T-helper 22 cell (primary cell): Measurements from ENCODE around the gene ATL2.
A peak's percentile ranks its signal among the peaks of the same experiment; 100 is the strongest.
"Not testable (repeated sequence)": the region's sequence is repeated elsewhere in the genome, so short reads cannot be mapped to it uniquely, and the experiment has no call there.

Source experiments
- DNase-seq: peaks from one replicate; pipeline ENCODE4 v3.0.0-alpha.2; 2020; ENCODE audit warnings: low read depth

Gene ATL2

DNA sequence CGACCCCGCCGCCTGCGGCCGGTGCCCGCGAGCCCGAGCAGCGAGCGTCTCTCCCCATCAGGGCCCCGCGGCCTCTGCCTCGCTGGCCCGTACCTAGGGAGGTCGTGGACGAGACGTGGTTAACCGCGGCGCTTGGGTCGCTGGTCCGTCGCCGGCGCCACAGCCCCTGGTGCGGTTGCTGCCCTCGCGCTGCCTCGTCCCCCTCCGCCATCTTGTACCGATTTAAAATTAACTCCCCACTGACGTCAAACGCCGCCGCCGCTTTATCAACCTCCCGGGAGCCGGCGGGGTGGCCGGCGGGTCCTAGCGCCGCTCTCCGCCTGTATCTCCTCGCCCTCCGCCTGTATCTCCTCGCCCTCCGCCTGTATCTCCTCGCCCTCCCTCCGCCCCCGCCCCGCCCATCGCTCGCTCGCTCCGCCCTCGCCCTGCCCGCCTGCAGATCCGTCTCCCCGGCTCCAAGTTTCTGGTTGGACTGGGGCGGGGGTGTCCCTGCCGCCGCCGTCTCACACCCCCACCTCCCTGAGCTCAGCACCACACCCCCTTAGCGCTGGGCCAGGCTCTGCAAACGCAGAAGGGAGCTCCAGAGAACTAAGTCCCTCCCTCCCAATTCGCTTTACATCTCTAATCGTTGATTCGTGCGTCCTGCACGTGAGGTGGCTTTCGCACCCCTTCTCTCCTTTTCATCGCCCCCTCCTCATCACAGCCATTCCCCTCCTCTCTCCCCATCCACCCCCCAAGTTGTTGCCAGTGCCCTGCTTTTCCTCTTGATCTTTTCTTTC lies at the start of gene ATL2:
Gene ATL2, minus strand, starts transcription at position 224 of the 779 bp plus-strand sequence. Its CDS starts 13 bp downstream, at position 211.
- peak; percentile 91 for DNase-seq

DNA sequence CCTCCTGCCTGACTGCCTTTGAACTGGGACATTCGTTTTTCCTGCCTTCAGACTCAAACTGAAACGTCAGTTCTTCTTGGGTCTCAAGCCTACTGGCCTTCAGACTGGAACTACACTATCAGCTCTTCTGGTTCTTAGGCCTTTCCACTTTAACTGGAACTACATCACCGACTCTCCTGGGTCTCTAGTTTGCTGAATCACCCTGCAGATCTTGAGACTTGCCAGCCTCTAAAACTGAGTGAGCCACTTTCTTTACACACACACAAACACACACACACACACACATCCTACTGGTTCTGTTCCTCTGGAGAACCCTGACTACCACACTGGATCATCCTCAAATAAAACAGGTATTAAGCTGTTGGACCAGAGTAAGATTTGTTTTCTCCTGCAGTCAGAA lies 46.7 kb upstream of the ATL2 start:
- no peak for DNase-seq

DNA sequence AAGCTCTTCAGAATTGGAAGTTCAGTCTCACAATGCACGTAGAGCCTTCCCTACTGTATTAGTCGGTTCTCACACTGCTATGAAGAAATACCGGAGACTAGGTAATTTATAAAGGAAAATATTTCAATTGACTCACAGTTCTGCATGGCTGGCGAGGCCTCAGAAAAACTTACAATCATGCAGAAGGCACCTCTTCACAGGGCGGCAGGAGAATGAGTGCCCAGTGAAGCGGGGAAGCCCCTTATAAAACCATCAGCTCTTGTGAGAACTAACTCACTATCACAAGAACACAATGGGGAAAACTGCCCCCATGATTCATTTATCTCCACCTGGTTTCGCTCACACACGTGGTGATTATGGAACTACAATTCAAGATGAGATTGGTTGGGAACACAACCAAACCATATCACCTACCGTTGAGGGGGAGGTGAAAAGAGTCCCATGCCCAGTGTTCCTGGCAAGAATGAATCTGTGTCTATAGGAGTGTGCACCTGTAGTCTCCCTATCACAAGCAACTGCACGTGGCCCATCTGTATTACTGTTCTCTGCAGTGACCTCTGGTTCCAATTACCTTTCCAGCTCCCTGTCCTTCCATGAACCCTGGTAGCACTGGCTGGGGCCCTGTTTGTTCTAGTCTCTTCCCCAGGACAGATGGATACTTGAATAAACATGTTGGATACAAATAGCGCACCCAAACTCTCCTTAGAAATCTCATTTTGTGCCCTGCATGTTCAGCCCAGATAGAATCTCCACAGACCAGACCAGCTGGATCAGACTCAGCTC lies 44.4 kb upstream of the ATL2 start:
- DNase-seq: no peak

DNA sequence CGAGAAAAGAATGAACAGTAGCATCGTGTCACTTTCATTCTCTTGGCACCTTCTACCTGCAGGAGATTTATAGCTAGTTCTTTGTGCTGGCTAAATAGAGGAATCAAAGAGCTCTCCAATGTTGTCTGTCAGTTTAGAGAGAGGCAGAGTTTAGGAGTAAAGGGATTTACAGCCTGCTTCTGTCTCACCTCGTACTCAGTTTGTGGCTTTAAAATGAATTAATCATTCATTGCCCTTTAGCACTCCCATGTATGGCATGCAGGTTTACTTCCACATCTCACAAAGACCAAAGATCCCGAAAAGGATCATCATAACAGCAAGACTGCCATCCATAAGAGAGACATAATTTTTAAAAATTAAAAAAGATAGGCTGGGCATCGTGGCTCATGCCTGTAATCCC lies 42.4 kb upstream of the ATL2 start:
- no peak for DNase-seq

DNA sequence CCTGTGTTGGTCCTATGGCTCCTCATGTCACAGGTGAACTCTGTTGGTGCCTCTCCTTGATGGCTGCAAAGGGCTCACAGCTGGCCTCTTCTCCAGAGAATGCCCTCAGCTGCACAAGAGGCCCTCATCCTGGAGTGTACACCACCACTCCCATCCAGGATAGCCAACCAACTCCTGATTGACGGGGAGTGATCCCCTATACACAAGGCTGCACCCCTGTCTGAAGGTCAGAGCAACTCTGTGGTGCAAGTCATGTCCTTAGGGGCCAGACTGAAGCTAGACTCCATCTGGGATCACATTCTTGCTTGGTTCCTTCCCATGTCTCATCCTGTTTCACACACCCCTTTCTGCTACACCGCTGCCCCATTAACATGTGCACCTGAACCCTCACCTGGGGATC lies 41.7 kb upstream of the ATL2 start:
- no peak for DNase-seq

DNA sequence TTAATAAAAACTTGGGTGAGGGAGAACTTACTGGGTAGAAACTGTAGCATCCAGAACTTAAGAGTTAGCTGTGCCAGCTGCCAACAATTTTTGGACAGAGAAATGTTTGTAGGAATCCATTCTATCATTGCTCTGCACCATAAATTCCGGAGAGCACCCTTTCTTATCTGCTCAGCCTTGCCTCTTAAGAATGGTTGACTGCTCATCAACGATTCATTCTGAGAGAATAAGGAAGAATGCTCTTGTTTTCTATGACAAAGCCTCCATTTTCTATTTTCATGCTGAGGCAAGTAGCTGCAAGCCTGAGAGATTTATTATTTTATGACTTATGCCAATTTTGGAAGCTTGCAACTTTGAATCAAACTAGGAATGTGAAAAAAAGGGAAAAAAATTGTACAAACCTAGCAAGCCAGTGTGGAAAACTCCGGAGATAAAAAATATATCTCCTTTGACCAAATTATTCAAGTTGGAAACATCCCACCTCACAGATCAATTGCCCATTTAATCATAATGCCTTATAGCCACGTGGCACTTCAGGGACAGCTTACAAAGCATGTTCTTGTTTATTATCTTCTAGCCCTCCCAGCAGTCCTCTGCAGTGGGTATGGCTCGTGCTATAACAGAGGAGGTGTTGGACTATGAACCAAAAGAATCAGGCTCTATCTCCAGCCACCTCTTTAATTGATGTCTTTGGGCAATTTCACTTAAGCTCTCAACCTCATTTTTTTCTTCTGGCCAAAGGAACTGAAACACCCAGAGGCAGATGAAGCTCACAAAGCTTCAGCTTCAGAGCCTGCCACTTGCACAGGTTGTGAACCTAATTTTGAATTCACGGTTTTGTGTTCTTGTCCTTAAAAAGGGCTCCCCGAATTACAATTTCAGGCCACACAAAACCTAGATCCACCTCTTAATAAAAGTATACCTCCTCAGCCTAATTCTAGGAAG lies 40.9 kb upstream of the ATL2 start:
- DNase-seq: no peak

DNA sequence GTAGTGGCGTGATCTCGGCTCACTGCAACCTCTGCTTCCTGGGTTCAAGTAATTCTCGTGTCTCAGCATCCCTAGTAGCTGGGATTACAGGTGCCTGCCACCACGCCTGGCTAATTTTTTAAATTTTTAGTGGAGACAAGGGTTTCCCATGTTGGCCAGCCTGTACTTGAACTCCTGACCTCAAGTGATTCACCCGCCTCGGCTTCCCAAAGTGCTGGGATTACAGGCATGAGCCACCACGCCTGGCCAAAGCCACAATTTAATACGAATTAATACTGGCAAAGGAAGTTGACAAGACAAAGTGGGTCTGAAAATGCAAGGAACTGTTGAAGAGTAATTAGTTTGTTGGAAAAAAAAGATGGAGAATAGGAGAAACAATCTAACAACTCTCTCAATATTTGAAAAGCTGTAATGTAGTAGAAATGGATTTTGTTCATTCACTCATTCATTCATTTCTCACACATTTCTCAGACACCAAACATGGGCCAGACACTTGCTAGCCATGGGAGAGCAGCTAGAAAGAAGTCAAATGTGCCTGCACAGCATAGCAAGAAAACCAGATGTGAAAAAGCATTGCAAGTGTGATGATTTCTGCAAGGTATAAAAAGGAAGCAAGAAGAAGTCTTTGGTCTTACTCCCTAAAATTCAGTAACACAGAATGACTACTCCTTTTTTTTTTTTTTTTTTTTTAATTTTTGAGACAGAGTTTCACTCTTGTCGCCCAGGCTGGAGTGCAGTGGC lies 39.4 kb upstream of the ATL2 start:
- DNase-seq: no peak

DNA sequence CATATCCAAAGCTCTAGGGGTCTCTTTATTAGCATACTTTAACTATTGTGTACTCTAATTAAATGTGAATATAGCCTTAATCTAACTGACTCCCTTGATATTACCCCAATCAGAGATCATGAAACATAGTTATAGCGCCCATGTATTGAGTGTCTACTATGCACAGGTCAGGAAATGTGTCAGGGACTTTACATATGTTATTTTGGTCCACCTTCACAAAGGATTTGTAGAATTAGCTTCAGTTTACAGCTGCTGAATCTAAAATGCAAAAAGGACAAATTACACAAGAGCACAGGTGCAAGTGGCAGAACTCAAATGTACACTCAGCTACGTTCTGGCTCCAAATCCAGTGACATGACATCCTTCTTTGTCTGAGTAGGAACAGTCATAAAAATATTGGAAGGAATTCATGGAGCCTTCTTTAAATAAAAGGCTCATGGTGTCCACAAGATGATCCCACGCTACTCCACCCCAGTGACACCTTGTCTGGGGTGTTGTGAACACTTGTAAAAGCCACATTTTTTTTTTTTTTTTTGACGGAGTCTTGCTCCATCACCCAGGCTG lies 38.7 kb upstream of the ATL2 start:
- DNase-seq: no peak

DNA sequence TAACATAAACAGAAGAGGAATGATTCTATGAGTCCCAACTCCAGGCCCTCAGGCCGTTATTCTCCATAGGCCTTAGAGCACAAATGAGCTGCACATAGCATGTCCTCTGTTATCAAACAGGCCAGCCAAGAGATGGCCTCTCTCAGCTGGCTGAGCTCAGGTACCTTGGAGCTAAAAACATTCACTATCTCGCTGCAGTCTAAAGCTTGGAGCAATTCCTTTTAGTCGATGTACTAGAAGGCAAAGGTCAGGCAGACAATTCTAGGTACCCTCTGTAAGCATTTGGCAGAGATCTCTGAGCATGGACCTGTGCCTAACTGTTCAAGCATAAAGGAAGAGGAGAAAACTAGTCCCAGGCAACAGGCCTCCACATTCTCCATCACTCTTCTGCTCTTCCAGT lies 38.0 kb upstream of the ATL2 start:
- DNase-seq: no peak

DNA sequence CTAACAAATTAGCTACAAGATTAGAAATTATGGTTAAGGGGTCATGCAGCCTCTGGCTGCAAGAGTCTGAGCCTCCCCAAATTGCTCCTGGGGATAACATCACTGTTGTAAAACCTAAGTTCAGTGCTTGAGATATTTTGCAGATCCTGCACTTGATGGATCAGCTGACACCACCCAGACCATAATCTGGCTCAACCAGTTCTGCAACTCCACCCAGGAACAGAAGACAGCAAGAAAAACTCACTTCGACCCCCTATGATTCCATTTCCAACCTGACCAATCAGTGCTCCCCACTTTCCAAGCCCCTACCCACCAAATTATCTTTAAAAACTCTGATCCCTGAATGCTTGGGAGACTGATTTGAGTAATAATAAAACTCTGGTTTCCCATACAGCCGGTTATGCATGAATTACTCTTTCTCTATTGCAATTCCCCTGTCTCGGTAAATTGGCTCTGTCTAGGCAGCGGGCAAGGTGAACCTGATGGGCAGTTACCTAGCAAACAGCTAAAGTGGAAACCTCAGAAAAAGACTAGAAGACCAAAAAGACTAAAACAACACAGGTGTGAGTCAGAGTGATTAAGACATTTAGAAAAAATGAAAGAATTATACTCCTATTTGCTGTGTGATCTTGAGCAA lies 35.3 kb upstream of the ATL2 start:
- DNase-seq: not testable (repeated sequence)

DNA sequence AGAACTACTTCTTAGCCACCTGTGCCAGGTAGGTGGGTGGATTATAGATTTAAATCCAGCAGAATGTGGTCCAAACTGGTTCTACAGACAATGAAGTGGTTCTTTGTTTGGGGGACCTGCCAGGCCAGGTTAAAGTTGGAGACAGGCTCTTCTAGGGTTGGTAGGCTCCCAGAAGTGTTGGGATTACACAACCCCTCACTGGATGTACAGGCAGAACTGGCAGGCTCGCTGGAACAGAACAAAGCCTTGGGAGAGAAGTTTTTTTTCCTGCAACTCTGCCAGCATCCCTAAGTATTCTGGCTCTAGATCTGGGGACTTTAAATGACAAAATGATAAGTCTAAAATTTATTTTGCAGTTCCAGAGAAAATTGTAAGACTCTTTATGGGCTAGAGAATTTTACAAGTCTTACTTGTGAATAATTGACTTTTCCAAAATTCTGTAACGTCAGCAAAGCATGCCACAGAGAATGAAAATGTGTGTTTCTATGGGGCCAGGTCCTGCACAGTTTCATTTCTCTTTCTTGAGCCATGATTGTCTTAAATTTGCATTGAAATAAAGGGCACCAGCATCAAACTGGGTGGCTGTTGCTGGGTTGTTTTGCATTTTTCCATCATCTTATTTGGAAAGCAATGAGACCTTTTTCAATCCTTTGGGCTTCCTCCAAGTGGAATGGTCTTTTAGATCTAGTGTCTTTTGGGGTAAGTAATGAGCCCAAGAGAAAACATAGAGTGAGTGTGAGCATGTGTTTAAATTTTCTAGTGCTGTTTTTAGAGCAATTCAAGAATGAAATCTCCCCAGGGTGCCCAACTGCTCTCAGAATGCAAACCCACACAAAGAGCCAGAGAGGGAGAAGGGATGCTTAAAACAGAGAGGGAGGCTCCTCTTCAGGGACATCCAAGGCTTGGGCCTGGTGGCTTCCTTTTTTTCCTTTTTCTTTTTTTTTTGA lies 32.4 kb upstream of the ATL2 start:
- DNase-seq: no peak

DNA sequence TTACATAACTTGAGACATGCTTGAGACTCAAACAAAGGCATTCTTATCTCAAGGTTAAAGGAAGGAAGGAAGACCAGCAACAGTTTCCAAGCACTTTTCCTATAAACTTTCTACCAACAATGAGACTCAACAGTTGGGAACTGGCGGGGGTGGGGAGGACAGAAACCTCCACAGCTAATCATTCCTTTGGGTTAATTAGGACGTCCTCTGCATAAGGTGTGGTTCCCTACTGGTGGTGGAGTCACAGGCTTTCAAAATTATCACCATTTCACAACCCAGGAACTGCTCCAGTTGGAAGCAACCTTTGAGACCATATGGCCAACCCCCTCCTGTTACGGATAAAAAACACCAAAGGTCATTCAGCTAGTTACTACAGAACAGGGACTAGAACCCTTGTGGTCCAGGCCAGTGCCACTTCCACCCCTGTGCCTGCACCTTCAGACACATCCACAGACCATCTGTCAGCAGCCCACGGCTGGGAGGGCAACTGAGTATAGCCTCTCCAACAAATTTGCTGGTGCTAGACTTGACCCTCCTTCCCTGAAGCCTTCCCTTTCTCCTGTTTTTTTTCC lies 30.1 kb upstream of the ATL2 start:
- DNase-seq: no peak

DNA sequence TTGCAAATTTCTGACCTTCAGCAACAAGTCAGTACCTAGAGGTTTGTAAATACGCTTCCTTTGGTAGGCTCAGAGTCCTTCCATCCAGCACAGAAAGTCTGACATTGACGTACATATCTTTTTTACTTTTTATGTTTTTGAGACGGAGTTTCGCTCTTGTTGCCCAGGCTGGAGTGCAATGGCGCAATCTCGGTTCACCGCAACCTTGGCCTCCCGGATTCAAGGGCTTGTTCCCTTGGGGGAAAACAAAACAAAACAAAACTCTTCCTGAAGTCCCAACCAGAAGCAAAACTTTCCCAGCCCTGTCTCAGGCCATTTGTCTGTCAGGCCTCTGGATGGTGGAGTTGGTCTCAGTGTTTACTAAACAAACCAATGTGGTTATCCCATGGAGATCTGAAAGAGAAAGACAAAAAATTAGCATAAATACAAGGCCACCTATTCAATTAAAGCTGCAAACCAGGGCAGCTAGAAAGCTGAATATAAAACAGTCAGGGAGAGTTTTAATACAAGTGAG lies 29.6 kb upstream of the ATL2 start:
- DNase-seq: no peak

DNA sequence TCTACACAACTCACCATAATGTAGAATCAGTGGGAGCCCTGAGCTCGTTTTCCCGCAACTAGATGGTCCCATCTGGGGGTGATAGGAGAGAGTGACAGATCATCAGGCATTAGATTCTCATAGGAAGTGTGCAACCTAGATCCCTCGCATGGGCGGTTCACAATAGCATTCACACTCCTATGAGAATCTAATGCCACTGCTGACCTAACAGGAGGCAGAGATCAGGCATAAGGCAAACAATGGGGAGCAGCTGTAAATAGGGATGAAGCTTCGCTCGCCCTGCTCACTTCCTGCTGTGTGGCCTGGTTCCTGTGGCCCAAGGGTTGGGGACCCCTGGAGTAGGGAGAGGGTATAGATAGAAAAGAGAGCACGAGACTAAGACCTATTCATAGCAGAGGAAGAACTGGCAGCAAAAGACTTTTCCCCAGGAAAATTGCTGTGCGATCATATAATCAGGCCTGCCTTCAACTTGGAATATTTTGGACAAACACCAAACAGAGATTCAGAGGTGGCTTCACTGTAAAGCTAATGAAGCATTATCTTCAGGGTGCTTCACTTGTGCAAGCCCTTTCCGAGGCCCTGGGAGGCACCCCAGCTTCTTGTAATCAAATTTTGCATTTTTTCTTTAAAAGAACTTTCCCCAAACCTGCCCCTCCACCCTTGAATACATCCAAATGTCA lies 29.0 kb upstream of the ATL2 start:
- no peak for DNase-seq

DNA sequence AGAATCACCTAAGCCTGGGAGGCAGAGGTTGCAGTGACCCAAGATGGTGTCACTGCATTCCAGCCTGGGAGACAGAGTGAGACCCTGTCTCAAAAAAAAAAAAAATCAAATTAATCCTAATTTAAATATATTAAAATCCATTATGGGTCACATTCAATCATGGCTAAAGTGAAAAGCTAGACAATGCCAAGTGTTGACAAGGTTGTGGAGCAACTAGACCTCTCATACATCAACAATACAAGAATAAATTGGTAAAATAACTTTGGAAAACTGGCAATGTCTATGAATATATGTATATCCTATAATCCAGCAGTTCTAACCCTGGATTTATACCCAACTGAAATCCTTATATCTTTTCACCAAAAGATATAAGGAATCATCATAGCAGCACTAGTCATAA lies 23.4 kb upstream of the ATL2 start:
- DNase-seq: no peak

DNA sequence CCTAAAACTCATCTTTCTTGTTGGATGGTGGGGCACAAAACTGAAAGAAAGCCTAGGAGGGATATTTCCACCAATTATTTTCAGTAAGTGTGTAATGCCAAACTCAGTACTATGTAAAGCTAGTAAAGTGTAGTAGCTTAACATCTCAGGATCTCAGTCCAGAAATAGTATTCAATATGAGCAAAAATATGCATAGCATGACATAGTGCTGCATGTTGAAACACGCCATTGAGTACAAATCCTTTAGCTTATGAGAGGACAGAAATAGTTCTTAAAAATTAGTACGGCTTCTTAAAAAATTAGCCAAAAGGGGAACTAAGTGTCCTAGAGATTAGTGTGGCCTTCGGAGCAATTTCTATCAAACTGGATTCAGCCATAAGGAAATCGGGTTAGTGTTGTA lies 21.7 kb upstream of the ATL2 start:
- DNase-seq: no peak

DNA sequence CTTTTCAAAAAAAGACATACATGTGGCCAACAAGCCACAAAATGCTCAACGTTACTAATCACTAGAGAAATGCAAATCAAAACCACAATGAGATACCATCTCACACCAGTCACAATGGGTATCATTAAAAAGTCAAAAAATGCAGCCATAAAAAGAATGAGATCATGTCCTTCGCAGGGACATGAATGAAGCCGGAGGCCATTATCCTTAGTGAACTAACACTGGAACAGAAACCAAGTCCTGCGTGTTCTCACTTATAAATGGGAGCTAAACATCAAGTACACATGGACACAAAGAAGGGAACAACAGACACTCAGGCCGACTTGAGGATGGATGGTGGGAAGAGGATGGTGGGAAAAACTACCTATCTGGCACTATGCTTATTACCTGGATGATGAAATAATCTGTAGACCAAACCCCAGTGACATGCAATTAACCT lies 17.8 kb upstream of the ATL2 start:
- DNase-seq: no peak

DNA sequence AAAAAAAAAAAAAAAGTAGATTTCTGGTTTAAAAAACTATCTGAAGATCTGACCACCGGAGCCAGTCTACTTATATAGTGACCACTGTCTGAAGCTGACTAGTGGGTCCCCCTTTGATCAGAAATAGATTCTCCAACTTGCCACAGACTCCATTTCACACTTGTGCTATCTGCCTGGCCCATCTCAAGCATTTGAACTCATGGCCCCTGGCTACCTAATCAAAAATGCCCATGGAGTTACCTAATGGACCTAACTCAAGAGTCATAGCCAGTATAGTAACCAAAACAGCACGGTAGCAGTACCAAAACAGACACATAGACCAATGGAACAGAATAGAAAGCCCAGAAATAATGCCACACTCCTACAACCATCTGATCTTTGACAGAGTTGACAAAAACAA lies 17.0 kb upstream of the ATL2 start:
- no peak for DNase-seq
